ENCODE results near the gene NTMT1.
A peak's percentile ranks its signal among the peaks of the same experiment; 100 is the strongest.

The NTMT1 gene

GRCh38 chr9:129626079-129626624 lies at the start of gene NTMT1:
Gene NTMT1, plus strand, starts transcription at chr9:129626163. Its CDS starts 6,541 bp downstream, at chr9:129632704.
- H3K4me1 ChIP-seq (ENCODE audit: insufficient read depth, low read length, poor library complexity, severe bottlenecking) = peaks cover 29% of the 10 kb centered on the region
- peaks cover 26% of the 10 kb centered on the region for H4K20me1 ChIP-seq (ENCODE audit: insufficient read depth, low read length, poor library complexity, severe bottlenecking)
- no peaks in the 10 kb centered on the region for H3K36me3 ChIP-seq (ENCODE audit: insufficient read depth, low read length)
- H2AFZ ChIP-seq (ENCODE audit: low read length) = 0 out of 2 replicates have a peak within 1 kb of the TSS, but pooled peaks have one; percentile 27
- TF ChIP-seq EZH2phosphoT487 (IDR thresholded peaks at IDR 0.05; ENCODE audit: borderline replicate concordance) = no peak
- TF ChIP-seq CTCF (conservative IDR thresholded peaks at IDR 0.05; ENCODE audit: low read length) = no peak
- no peaks in the 10 kb centered on the region for H3K9me2 ChIP-seq (replicated peaks; ENCODE audit: low read depth, low read length)
- no peaks in the 10 kb centered on the region for H3K9me3 ChIP-seq (ENCODE audit: insufficient read depth, low read depth, low read length)
- H3F3A ChIP-seq (ENCODE audit: low read depth) = no peaks in the 10 kb centered on the region
- peaks cover 52% of the 10 kb centered on the region for H3K79me2 ChIP-seq (ENCODE audit: insufficient read depth, low read length)
- peak within 1 kb of the TSS; percentile 95 for H3K4me2 ChIP-seq (ENCODE audit: low read depth, low read length, poor library complexity, severe bottlenecking)
- H3K9ac ChIP-seq (ENCODE audit: low read depth, low read length, poor library complexity, severe bottlenecking) = peak within 1 kb of the TSS; percentile 81
- H3K4me3 ChIP-seq (ENCODE audit: low read length, poor library complexity, severe bottlenecking) = peak within 1 kb of the TSS; percentile 93
- H3K27me3 ChIP-seq (ENCODE audit: insufficient read depth, low read length, poor library complexity, severe bottlenecking) = no peaks in the 10 kb centered on the region

GRCh38 chr9:129576546-129577543 lies 49.1 kb upstream of the NTMT1 start:
- TF ChIP-seq CTCF (conservative IDR thresholded peaks at IDR 0.05; ENCODE audit: low read length) (no peak), EZH2phosphoT487 (IDR thresholded peaks at IDR 0.05; ENCODE audit: borderline replicate concordance) (no peak)
- peaks cover 13% of the 10 kb centered on the region for H3K4me1 ChIP-seq (ENCODE audit: insufficient read depth, low read length, poor library complexity, severe bottlenecking)
- H3K36me3 ChIP-seq (ENCODE audit: insufficient read depth, low read length) = no peaks in the 10 kb centered on the region
- no peaks in the 10 kb centered on the region for H3F3A ChIP-seq (ENCODE audit: low read depth)
- no peaks in the 10 kb centered on the region for H4K20me1 ChIP-seq (ENCODE audit: insufficient read depth, low read length, poor library complexity, severe bottlenecking)
- no peak overlapping the region for H3K9ac ChIP-seq (ENCODE audit: low read depth, low read length, poor library complexity, severe bottlenecking)
- no peaks in the 10 kb centered on the region for H3K79me2 ChIP-seq (ENCODE audit: insufficient read depth, low read length)
- no peak overlapping the region for H2AFZ ChIP-seq (ENCODE audit: low read length)
- H3K9me3 ChIP-seq (ENCODE audit: insufficient read depth, low read depth, low read length) = no peaks in the 10 kb centered on the region
- H3K9me2 ChIP-seq (replicated peaks; ENCODE audit: low read depth, low read length) = no peaks in the 10 kb centered on the region
- H3K27me3 ChIP-seq (ENCODE audit: insufficient read depth, low read length, poor library complexity, severe bottlenecking) = no peaks in the 10 kb centered on the region
- no peak overlapping the region for H3K4me2 ChIP-seq (ENCODE audit: low read depth, low read length, poor library complexity, severe bottlenecking)
- no peak overlapping the region for H3K4me3 ChIP-seq (ENCODE audit: low read length, poor library complexity, severe bottlenecking)

- no peak for TF ChIP-seq EZH2phosphoT487 (IDR thresholded peaks at IDR 0.05; ENCODE audit: borderline replicate concordance)
- TF ChIP-seq CTCF (conservative IDR thresholded peaks at IDR 0.05; ENCODE audit: low read length) = no peak
- no peaks in the 10 kb centered on the region for H3K9me2 ChIP-seq (replicated peaks; ENCODE audit: low read depth, low read length)
- no peaks in the 10 kb centered on the region for H3K9me3 ChIP-seq (ENCODE audit: insufficient read depth, low read depth, low read length)
- H3K4me2 ChIP-seq (ENCODE audit: low read depth, low read length, poor library complexity, severe bottlenecking) = no peak overlapping the region
- peaks cover 15% of the 10 kb centered on the region for H3K4me1 ChIP-seq (ENCODE audit: insufficient read depth, low read length, poor library complexity, severe bottlenecking)
- no peaks in the 10 kb centered on the region for H3K36me3 ChIP-seq (ENCODE audit: insufficient read depth, low read length)
- H4K20me1 ChIP-seq (ENCODE audit: insufficient read depth, low read length, poor library complexity, severe bottlenecking) = no peaks in the 10 kb centered on the region
- no peaks in the 10 kb centered on the region for H3K79me2 ChIP-seq (ENCODE audit: insufficient read depth, low read length)
- no peak overlapping the region for H3K9ac ChIP-seq (ENCODE audit: low read depth, low read length, poor library complexity, severe bottlenecking)
- no peak overlapping the region for H3K4me3 ChIP-seq (ENCODE audit: low read length, poor library complexity, severe bottlenecking)
- H3F3A ChIP-seq (ENCODE audit: low read depth) = no peaks in the 10 kb centered on the region
- H2AFZ ChIP-seq (ENCODE audit: low read length) = no peak overlapping the region
- H3K27me3 ChIP-seq (ENCODE audit: insufficient read depth, low read length, poor library complexity, severe bottlenecking) = no peaks in the 10 kb centered on the region
Measured at GRCh38 chr9:129579294-129579693, 46.7 kb upstream of the NTMT1 start.

All from Loucy (cell line).